RPMI7951 (cell line): ENCODE measurements around the gene CD6. TPM values are rescaled to one million over a fixed set of nuclear protein-coding genes. Genes with fewer than 3 reads are reported as not detected.
A peak's percentile ranks its signal among the peaks of the same experiment; 100 is the strongest.
"Not testable (repeated sequence)": the region's sequence is repeated elsewhere in the genome, so short reads cannot be mapped to it uniquely, and the experiment has no call there.

Experiments used
- DNase-seq: peaks from one replicate; pipeline ENCODE4 v3.0.0-alpha.2; 2012; ENCODE audit warnings: low read depth
- total RNA-seq: library from RNA; depleted of rRNA; stranded (reverse); fragments of >200 nt; shearing (Covaris generic); gene quantifications from 2 replicates; pipeline ENCODE4 v1.2.3, GENCODE V29; 2014

Gene CD6
- total RNA-seq, 1 experiment from 2014 or later = not detected

DNA sequence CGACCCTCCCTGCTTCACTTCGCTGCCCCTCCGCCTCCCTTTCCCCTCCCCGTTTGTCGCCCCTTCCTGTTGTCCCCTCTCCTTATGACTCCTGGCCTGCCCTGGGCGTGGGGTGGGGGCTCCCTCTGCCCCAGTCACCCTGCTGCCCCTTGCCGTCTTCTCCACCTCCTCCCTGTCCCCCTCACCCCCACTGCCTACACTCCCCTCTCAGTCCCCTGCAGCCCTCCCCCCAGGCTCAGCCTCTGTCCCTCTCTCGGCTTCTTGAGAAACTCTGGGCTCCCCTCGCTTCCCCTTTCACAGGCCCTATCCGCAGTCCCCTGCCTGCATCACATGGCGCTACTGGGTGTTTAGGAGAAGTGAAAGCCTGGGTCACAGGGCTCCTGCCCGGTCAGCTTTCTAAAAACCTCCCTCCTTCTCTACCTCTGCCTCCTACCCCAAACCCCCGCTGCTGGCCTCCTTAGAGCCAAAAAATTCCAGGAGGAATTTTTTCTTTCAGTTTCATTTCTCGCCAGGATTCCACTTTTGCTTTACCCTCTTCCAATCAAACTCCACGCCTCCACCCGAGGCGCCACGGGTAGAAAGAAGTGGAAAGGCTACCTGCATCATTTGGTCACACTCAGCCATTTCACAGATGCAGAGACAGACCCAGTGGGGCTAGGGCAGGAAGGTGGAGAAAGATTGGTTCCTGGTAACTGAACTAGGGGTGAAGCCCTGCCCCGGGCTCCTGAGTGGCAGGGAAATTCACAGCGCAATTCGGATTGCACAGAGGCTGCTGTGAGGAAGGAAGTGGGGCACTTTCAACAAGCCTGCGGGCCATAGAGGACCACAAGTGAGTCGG, 19.4 kb upstream of the CD6 start, which contains the start of gene SLC15A3:
Gene SLC15A3 (minus strand): TSS at position 273 of the 838 bp plus-strand sequence. CDS start 625 bp downstream, outside the sequence.
- DNase-seq = peak; percentile 60

DNA sequence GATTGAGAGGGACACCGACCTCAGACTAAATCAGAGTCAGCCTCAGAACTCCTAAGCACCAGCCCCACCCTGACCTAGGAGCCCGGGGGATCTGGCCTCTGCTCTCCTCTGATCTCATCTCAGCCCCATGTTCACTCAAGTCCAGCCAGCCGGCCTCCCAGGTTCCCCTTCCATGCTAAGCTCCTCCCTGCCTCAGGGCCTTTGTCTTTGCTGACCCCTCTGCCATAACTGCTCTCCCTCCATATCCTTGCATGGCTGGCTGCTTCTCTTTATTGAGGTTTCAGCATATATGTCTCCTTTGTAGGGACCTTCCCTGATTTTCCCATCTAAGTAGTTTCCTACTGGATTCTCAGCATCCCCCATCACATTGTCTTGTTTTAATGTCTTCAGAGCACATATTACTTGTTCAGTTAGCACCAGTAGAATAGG, 18.7 kb upstream of the CD6 start:
- no peak for DNase-seq

DNA sequence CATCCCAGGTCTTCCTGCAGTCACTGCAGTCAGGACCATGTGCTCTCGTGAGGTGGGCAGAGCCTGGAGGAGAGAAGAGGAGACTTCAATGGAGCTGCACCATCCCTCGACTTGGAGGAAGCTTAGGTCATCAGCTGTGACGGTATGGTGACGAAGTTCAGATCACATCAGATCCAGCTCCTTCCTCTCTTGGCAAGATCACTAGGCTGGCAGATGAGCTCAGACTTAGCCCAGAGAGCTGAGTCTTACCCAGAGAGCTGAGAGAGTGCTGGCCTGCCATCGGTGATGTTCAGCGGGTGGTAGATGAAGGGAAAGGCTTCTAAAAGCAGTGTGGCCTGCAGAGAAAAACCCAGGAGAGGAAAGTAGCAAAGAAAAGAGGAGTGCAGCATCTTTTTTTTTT, 17.7 kb upstream of the CD6 start:
- DNase-seq = no peak

DNA sequence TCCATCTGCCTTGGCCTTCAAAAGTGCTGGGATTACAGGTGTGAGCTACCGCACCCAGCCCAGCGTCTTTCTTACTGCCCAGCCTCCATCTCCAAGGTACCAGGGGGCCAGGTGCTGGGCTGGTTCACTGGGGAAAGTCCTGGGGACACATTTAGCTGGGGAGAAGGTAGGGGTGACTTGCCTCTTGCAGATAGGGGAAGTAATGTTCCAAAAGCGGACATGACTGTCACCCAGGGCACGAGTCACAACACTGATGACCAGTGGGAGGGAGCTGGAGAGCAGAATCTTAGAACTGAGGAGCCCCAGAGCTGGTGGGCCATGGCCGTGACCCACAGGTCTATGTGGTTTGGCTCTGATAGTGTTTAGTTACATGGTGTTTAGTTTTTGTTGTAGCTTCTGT, 17.1 kb upstream of the CD6 start:
- DNase-seq = no peak

DNA sequence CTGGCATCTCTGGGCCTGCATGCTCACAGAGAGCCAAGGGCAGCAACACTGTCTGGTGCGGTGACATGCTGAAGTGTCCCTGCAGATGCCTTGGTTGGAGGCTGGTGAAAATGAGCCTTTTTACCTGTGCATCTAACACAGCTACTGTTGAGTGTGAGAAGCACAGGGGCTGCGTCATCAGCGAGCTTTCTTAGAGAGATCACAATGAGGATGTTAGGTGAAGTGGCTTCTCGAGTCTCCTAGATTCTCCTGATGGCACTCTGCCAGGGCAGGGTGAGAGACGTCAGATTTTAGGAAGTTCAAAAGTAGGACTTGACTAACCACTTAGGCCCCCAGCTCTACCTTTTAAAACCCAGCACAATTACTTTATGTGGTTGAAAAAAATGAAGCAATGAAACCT, 15.9 kb upstream of the CD6 start:
- DNase-seq = no peak

DNA sequence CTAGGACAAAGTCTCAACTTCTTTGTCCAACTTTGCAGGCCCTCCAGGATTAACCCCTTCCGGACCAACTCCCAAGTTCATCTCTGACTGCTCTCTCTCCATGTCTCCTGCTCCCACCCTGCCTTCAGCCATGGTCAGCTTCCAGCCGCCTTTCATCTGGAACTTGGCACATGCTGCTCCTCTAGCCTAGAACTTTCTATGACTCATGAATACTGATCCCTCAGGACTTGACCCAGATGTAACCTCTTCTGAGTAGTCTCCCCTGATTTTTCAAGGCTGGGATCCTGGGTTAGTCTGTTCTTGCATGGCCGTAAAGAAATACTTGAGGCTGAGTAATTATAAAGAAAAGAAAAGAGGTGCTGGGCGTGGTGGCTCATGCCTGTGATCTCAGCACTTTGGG, 14.3 kb upstream of the CD6 start:
- DNase-seq = peak; percentile 46

DNA sequence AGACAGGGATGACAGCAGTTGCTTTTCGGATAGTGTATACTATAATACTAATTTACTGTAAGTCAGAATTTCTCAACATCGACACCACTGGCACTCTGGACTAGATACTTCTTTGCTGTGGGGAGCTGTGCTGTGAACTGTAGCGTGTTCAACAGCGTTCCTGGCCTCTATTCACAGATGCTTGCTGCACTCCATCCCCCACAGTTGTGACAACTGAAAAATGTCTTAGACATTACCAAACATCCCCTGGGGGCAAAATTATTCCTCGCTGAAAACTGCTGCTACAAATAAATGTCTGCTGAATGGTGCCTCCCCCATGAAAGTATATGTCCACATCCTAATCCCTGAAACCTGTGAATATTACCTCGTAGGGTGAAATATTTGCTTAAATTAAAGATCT, 12.0 kb upstream of the CD6 start:
- peak; percentile 24 for DNase-seq

DNA sequence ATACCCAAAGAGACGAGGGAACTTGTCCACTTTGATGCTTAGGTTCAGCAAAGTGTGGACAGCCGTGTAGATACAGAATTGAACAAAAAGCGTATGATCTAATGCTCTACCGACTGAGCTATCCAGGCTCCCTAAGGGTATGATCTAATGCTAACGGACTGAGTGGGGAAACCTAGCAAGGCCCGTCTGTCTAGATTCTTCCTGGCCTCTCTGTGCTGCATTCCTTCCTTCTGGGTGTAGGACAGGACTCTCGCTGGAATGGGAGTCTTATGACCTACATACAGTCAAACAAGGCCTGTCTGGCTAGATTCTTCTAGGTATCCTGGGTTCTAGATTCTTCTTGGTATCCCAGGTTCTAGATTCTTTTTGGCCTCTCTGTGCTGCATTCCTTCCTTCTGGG, 11.1 kb upstream of the CD6 start:
- DNase-seq = no peak

DNA sequence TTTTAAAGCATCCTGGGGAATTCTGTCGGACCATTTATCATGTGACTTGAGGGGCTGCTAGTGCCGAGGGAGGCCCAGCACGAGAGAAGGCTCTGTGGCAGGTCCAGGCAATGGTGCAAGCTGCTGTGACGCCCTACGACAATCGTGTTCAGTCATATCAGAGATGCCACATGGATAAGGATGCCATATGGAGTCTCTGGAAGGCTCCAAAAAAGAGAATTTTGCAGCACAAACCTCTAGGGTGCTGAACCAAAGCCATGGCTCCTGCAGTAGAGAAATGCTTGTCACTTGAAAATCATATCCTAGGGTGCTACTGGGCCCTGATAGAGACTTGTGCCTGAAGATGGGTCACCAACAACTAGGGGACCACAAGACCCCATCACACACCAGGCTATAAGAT, 6.7 kb upstream of the CD6 start:
- DNase-seq = no peak

DNA sequence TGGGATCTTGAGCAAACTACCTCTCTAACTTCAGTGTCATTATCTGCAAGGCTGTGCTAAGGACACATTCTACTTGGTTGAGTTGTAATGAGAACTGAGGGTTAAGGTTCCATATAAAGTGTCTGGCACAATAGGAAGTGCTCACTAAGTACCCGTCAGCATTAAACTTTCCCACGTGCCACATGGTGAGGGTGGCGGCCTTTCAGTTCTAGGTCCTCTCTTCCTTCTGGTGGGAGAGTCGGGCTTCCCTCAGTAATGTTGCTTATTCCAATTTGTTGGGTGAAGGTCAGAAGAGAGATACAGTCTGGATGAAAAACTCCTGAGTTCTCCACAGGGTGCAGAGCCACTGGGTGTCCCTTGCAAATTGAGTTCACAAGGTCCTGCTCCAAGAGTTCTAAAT, 4.6 kb upstream of the CD6 start:
- no peak for DNase-seq

DNA sequence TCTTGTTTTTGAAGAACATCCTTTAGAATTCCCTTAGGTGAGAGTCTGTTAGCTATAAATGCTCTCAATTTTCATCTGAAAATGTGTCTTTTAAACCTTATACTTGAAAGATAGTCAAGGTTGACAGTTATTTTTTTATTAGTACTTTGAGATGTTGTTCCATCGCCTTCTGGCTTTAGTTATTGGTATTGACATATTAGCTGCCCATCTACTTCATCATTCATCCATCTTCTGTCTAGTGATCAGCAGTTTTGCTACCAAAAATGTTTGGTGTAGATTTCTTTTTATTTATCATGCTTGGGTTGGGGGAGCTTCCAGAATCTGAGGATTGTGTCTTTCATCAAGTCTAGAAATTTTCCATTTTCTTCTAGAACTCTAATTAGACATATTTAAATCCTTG, 3.3 kb upstream of the CD6 start:
- DNase-seq = no peak

DNA sequence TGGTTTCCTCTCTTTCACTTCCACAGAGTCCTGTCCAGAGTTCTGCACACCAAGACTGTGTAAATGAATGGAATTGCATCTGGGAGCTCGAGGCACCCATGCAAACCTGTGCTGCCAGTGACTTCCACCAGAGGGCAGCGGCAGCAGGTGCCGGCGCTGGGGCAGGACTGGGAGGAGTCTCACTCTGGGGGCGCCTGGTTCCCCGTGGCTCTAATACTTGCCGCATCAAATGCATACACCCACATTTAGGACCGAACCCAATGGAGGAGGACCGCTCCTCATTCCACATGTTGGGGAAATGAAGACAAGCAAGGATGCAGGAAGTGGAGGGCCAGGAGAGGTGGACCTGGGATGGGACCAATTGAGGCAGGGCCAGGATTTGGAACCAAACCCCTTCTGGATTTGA, 1.1 kb upstream of the CD6 start:
- peak; percentile 32 for DNase-seq

DNA sequence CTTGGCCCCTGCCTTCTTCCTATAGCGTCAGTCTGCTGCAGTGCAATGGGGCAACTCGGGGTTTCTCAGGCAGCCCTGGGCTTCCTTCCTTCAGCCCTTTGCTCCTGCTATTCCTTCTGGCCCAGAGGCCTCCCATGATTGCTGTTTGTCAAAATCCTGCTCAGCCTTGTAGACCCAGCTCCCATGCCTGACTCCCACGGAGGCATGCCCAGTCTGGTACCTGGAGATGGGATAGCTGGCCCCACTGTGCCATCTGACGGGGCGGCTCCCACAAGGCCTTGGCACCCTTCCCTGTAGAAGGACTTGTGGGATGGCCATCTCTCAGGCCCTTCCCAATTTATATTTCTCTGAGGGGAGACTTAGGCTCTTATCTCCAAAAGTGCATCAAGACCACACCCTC, 590 bp upstream of the CD6 start:
- no peak for DNase-seq

DNA sequence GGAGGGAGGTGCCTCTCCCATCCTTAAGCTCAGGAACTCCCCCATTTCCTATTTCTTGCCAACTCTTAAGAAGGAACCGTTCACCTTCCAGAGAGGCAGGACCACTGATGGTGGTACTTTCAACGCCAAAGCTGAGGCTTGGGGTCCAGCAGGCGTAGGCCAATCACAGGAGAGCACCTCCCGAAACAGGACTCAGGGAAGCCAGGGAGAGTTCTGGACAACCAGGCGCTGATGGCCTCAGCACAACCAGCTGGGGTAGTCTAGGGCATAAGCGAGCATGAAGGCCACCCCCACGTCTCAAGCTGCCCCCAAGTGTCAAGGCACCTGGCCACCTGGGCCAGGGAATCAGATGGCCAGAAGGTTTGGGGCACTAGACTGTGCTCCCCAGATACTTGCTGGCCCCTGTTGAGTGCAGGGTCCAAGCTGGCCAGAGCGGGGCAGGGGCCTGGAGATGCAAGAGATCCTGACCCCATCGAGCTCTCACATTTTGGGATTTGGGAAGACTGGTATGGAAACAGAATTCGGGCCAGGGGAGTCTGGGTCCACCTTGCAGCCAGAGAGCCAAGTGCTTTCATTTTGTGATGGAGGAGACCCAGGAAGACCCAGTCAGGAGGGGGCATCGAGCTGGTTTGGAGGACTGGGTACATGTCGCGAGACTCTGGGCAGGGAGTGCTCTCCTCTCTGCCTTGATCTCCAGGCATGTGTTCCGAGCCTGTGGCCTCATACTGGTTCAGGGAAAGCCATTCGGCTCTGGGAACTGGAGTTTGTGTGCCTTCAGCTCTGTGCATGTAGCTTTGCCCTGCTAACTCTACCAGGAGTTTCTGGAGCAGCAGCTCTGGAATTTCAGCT, 926 bp downstream of the CD6 start:
- no peak for DNase-seq

DNA sequence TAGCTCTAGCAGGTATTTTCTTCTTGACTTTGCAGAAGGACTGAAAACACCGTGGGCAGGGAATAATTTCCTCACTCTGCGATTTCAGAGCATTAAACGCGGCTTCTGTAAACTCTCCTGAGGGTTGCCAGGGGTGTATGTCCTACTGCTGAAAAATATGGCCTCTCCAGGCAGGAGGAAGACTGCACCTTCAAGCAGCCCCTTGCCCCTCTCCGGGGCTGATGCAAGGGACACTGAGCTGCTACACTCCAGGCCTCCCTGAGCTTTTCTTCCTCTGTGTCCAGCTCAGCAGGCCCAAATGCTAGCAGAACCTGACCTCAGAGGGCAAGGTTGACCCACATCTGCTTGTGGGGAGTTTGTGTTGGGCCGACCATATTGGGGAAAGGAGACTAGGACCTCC, 2.2 kb downstream of the CD6 start:
- DNase-seq = no peak

DNA sequence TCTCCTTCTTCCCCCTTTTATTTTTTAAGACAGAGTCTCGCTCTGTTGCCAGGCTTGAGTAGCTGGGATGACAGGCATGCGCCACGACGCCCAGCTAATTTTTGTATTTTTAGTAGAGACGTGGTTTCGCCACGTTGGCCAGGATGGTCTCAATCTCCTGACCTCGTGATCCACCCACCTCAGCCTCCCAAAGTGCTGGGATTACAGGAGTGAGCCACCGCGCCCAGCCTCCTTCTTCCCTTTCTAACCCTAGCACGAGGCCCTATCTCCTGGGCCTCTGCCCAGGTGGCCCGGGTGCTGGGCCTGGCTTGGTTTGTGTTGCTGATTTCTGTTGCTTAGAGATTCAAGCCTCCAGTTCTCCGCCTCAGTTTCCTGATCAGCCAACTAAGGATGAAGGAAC, 2.8 kb downstream of the CD6 start:
- DNase-seq = not testable (repeated sequence)

DNA sequence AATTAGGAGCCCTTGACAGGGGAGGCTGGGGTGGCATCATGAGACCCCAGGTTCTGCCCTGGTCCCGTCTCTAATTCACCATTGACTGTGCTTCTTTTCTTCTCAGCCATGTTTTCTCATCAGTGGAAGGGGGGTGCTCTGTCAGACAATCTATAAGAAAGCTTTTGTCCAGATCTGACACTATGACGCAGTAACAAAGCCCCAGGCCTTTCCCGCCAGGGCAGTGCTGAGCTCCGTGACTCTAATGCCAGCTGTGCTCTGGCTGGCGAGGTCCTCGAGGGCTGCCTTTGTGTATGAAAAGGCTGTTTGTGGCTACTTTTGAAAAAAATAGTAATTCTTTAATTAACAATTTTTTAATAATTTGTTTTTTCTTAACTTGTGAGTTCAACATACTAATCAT, 3.2 kb downstream of the CD6 start:
- DNase-seq = no peak

DNA sequence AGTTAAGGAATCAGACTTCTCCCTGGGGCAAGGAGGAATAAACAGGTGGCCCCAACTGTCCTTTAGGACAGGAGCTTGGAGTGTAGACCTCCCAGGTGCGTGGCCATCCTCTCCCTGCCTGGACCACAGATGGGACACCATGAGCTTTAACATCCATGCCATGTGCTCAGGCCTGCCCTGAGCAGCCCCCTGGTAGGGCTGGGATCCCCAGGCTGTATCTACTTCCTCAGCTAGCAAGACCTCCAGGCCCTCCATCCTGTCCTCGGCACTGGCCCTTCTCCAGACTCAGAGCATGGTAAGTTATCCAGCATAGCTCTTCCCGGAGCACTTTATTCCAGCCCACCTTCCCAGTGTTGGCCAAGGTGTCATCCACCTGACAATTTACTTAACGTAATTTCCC, 5.7 kb downstream of the CD6 start:
- DNase-seq = no peak

DNA sequence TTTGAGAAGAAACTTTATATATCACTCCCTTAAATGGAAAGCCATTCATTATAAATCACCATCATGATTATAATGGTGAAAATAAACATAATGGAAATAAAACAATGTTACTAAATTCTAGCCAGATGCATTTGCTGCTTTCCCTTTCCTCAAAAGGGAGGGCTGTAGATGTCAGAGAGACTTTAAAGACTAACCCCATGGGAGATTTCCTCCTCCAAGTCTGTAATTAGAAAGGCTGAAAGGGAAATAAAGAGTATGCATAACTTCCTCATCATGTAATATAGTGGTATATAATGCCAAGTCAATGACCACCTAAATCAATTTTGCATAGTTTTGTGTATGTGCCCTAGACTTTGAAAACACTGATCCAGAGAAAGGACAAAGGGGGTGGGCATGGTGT, 6.4 kb downstream of the CD6 start:
- no peak for DNase-seq

DNA sequence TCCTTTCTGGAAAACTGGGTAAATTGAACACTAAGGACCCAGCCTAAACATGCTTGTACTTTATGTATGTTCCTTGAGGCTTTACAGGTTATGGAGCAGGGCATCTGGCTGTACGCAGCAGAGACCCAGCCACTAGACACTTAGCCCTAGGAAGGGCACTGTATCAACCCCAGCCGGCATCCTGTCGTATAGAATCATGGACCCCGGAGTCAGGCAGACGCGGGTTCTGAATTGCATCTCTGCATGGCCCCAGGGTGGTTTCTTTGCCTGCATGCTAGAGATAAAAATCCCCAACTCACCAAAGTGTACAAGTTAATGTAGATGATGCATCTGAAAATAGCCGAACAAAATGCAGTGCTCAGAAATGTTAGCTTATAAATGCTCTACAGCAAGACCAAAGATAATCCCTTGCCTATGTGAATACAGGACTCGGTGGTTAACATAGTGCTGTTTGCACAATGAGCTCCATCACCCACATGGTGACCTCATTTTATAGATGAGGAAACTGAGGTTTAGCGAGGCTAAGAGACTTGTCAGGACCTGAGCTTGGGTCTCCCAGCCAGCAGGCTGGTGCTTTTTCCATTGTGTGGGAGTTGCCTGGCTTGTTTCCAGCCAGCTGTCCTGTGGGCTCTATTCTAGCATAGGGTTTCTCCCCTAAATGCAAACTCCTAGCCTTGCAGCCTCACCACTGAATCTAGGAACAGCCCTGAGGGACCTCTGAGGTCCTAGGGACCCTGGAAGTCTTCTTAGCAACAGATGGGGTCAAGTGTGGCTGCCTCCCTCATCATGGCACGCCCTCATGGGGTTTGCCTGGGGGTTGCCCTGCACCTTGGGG, 7.3 kb downstream of the CD6 start:
- no peak for DNase-seq

DNA sequence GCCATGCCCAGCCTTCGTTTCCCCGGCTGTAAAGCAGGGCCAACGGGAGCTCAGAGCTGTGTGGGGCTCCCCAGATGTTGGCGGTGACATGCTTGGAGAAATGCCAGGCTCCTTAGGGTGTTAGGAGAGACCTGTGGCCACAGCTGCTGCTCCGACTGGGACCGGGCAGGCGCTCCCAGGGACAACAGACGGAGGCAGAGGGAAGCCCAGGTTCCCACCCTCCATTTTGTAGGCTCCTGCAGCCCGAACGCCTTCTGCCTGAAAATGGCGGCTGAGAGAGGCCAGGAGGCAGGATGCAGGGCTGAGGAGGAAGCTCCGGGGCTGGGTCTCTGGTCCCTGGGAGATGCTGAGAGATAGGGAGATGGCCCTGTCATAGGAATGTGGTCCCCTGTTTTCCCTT, 10.0 kb downstream of the CD6 start:
- no peak for DNase-seq

DNA sequence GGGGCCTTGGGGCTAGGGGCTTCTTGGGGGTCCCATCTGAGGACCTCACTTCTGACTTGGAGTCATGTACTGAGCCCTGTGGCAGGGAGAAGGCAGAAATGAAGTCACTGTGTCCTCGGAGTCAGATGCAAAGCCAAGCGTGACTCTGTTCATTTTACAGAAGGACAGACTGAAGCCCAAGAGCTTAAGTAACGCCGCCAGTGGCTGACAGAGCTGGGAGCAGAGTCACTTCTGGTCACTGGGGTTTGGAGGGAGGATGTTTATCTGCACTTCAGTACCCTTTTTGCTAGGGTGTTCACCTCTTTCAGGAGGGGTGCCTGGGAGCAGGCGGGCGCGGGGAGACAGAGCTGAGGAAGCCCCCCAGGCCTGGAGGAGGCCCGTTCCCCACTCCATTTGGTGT, 10.7 kb downstream of the CD6 start:
- no peak for DNase-seq
